ENCODE results near the gene PROCA1. TPM values are rescaled to one million over a fixed set of nuclear protein-coding genes. Genes with fewer than 3 reads are reported as not detected.

PROCA1 gene
- total and polyA plus RNA-seq, 2 of the 13 experiments (the other 11 are each of a cell fraction or from before 2014, with no cell fraction given), result 0.73 to 1.5 TPM

DNA sequence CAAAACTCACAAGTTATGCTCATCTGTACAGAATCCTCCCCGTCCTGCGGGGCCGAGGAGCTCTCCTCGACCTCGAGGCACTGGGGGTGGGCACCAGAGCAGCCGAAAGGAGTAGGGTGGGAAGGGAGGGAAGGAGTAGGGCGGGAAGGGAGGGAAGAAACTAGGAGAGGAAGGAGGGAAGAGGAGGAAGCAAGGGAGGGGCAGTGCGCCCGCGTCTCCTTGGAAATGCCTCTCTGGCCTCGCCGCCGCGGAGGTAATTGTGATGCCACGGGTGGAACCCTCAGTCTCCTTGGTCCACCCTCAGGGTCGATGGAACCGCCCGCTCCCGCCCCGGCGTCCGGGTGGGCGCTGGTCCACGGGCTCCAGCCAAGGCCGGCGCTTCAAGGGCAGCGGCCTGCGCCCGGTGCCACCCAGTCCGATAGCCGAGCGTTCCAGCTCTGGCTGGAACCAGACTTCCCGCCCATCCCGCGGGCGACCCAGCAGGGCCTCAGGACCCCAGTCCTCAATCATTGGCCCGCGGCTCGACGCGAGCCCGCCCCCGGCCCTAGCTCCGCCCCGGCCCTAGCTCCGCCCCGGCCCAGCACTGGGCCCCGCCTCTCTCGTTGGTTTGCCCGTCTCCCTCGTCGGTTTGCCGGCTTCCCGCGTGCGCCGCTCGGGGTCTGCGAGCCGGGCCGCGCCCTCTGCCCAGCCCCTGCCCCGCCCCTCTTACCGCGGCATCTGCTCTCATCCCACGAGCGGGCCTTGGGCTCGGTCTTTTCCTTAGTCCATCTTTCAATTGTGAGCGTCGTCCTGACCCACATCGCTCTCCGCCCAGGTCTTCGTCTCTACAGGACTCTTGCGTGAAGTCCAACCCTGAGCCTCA is 596 bp downstream of the PROCA1 start (continued):
- TF ChIP-seq ZNF724P (CRISPR knock-in tag; IDR thresholded peaks at IDR 0.05; ENCODE audit: borderline replicate concordance), result no peak; the same call in 1 of the 2 replicates
- no peak for TF ChIP-seq NCOA5 (CRISPR knock-in tag; IDR thresholded peaks at IDR 0.05)
- 0 out of 2 replicates have a peak, but pooled peaks have one; percentile 13 for TF ChIP-seq ZNF264 (CRISPR knock-in tag; IDR thresholded peaks at IDR 0.05)
- TF ChIP-seq BRD4 (CRISPR knock-in tag; IDR thresholded peaks at IDR 0.05), result peak; percentile 65; the same call in 1 of the 2 replicates
- TF ChIP-seq CERS6 (CRISPR knock-in tag; IDR thresholded peaks at IDR 0.05), result no peak
- TF ChIP-seq ZSCAN9 (CRISPR knock-in tag; IDR thresholded peaks at IDR 0.05; ENCODE audit: borderline replicate concordance), result 0 out of 2 replicates have a peak, but pooled peaks have one; percentile 24
- peak; percentile 69 for TF ChIP-seq CBX1 (IDR thresholded peaks at IDR 0.05; ENCODE audit: low read depth)
- 0 out of 2 replicates have a peak, but pooled peaks have one; percentile 28 for TF ChIP-seq ZNF12 (CRISPR knock-in tag; IDR thresholded peaks at IDR 0.05)
- TF ChIP-seq ZBTB34 (CRISPR knock-in tag; IDR thresholded peaks at IDR 0.05), result peak; percentile 59; the same call in 1 of the 2 replicates
- no peak for TF ChIP-seq SMC3 (IDR thresholded peaks at IDR 0.05; ENCODE audit: low read length)
- peak; percentile 66 for TF ChIP-seq ARID5B (CRISPR knock-in tag; IDR thresholded peaks at IDR 0.05)
- TF ChIP-seq TAF1 (CRISPR knock-in tag; IDR thresholded peaks at IDR 0.05), result peak; percentile 93
- peak; percentile 38; the same call in 1 of the 2 replicates for TF ChIP-seq FOXO1 (CRISPR knock-in tag; IDR thresholded peaks at IDR 0.05)
- peak; percentile 55; the same call in 1 of the 2 replicates for TF ChIP-seq ZNF773 (CRISPR knock-in tag; IDR thresholded peaks at IDR 0.05; ENCODE audit: borderline replicate concordance)
- 0 out of 2 replicates have a peak, but pooled peaks have one; percentile 71 for TF ChIP-seq ETS1 (CRISPR knock-in tag; IDR thresholded peaks at IDR 0.05)
- TF ChIP-seq SATB2 (CRISPR knock-in tag; IDR thresholded peaks at IDR 0.05), result peak; percentile 54; the same call in 1 of the 2 replicates
- no peak for TF ChIP-seq ZMYM2 (CRISPR knock-in tag; IDR thresholded peaks at IDR 0.05)
- TF ChIP-seq ZNF549 (CRISPR knock-in tag; IDR thresholded peaks at IDR 0.05), result no peak
- no peak for TF ChIP-seq LRRFIP1 (CRISPR knock-in tag; conservative IDR thresholded peaks at IDR 0.05)

All from HepG2 (cell line).